Lung (tissue), 12 donors: ENCODE results near the gene KCNIP2. TPM values are rescaled to one million over a fixed set of nuclear protein-coding genes. Genes with fewer than 3 reads are reported as not detected.
A peak's percentile ranks its signal among the peaks of the same experiment; 100 is the strongest.

Source experiments
- ATAC-seq: fragments of 200-7000 bp; cut with Tn5 transposase; one replicate; pipeline ENCODE4 v1.9.1; 2020; ENCODE audit warnings: moderate number of reproducible peaks; ENCODE audit not compliant: insufficient read depth, low FRiP score
- DNase-seq, 3 donors: peaks; one replicate each; pipeline ENCODE4 v3.0.0-alpha.2; 2013 to 2017
- H3K27ac ChIP-seq, 2 donors: one replicate each; pipeline ENCODE4 v1.5.1; 2013; ENCODE audit warnings: mild to moderate bottlenecking in 2 of 2, moderate library complexity in 2 of 2, control low read depth in 1 of 2, inconsistent platforms in 1 of 2, low read depth in 1 of 2, low read length in 1 of 2
- H3K27me3 ChIP-seq, 3 donors: one replicate each; pipeline ENCODE4 v1.5.1; 2013; ENCODE audit warnings: low read length in 2 of 3; ENCODE audit not compliant: control insufficient read depth in 3 of 3, insufficient read depth in 3 of 3
- H3K36me3 ChIP-seq, 4 donors: one replicate each; pipeline ENCODE4 v1.5.1; 2013; ENCODE audit warnings: low read length in 4 of 4, mild to moderate bottlenecking in 1 of 4, moderate library complexity in 1 of 4; ENCODE audit not compliant: control insufficient read depth in 4 of 4, insufficient read depth in 4 of 4
- H3K4me1 ChIP-seq, 5 donors: one replicate each; pipeline ENCODE4 v1.5.1; 2013; ENCODE audit warnings: low read length in 5 of 5, mild to moderate bottlenecking in 2 of 5, moderate library complexity in 1 of 5; ENCODE audit not compliant: control insufficient read depth in 5 of 5, insufficient read depth in 5 of 5
- H3K4me3 ChIP-seq: one replicate; pipeline ENCODE4 v1.5.1; 2013; ENCODE audit warnings: mild to moderate bottlenecking, control low read depth, moderate library complexity
- H3K9ac ChIP-seq, 2 donors: one replicate each; pipeline ENCODE4 v1.5.1; 2013; ENCODE audit warnings: low read length in 2 of 2, control low read depth in 1 of 2; ENCODE audit not compliant: insufficient read depth in 1 of 2
- H3K9me3 ChIP-seq, 4 donors: one replicate each; pipeline ENCODE4 v1.5.1; 2013; ENCODE audit warnings: low read length in 3 of 4, mild to moderate bottlenecking in 1 of 4, moderate library complexity in 1 of 4; ENCODE audit not compliant: control insufficient read depth in 4 of 4, insufficient read depth in 3 of 4
- CTCF ChIP-seq: IDR thresholded peaks from 2 replicates; pipeline ENCODE4 v1.5.1; 2012; ENCODE audit warnings: mild to moderate bottlenecking; ENCODE audit errors: control extremely low read depth, extremely low read depth
- WGBS, 2 donors: extraction: QIAGEN DNeasy Blood & Tissue Kit; methylation state at CpG; one replicate each; pipeline ENCODE4 v1.1.7; 2013; 5-methylcytosine and 5-hydroxymethylcytosine counted together
- polyA plus RNA-seq, 2 donors: library from polyadenylated mRNA; stranded (reverse); fragments of 200-250 nt; gene quantifications; one replicate each; pipeline ENCODE4 v1.2.1, GENCODE V29; 2013
- total RNA-seq, 2 donors: library from RNA; depleted of rRNA in 1 of 2; stranded (reverse); fragments of >200 nt in 1 of 2; gene quantifications; one replicate each; pipeline ENCODE4 v1.2.1, GENCODE V29; 2014 to 2021
- donor health status: control.
- donor health status: control.
- donor health status: Bipolar disorder and iron deficiency.
- donor health status: healthy.
- donor health status: DM: yes; HTN: yes; CAD: no.

KCNIP2 gene
- total and polyA plus RNA-seq, 4 donors = 0.37 to 3.1 (median 2.1) TPM

- no peak overlapping the region for H3K4me3 ChIP-seq
- no peaks in the 10 kb centered on the region for H3K27me3 ChIP-seq
- peaks cover 0 to 13% (median 0%) of the 10 kb centered on the region in 5 donors for H3K4me1 ChIP-seq
- no peaks in the 10 kb centered on the region for H3K9me3 ChIP-seq
- no peak overlapping the region for H3K27ac ChIP-seq
- DNase-seq (no peak), ATAC-seq (no peak)
- H3K9ac ChIP-seq = no peak overlapping the region
- TF ChIP-seq CTCF = no peak
- peaks cover 0 to 10% (median 0%) of the 10 kb centered on the region in 4 donors for H3K36me3 ChIP-seq
- 76 to 87% methylated on average over 2 of the region's 2 CpGs for WGBS, 2 donors
These were observed 37.6 kb upstream of the KCNIP2 start for GRCh38 chr10:101881036-101881774.

- no peak overlapping the region for H3K9ac ChIP-seq
- H3K27ac ChIP-seq = no peak overlapping the region
- DNase-seq (no peak), ATAC-seq (no peak)
- H3K36me3 ChIP-seq = peaks cover 0 to 10% (median 0%) of the 10 kb centered on the region in 4 donors
- TF ChIP-seq CTCF = no peak
- WGBS, 2 donors = 97 to 100% methylated on average over 2 of the region's 2 CpGs
- peaks cover 0 to 13% (median 0%) of the 10 kb centered on the region in 5 donors for H3K4me1 ChIP-seq
- H3K9me3 ChIP-seq = no peaks in the 10 kb centered on the region
- no peak overlapping the region for H3K4me3 ChIP-seq
- H3K27me3 ChIP-seq = no peaks in the 10 kb centered on the region
These were observed 36.6 kb upstream of the KCNIP2 start for GRCh38 chr10:101880232-101880573.

- WGBS, 2 donors = 91 to 96% methylated on average over 13 of the region's 13 CpGs
- Histone ChIP-seq H3K27ac (no peak overlapping the region), H3K9me3 (no peaks in the 10 kb centered on the region), H3K4me3 (peak overlapping the region; percentile 23), H3K4me1 (peaks cover 0 to 13% (median 0%) of the 10 kb centered on the region in 5 donors), H3K27me3 (no peaks in the 10 kb centered on the region), H3K36me3 (peaks cover 0 to 10% (median 0%) of the 10 kb centered on the region in 4 donors), H3K9ac (no peak overlapping the region)
- TF ChIP-seq CTCF = no peak
- DNase-seq = no peak
- no peak for ATAC-seq
These were observed 36.0 kb upstream of the KCNIP2 start for GRCh38 chr10:101879456-101880231.
